Duodenal mucosa (tissue), 2 donors: ENCODE results near the gene PLCB4.

ENCODE experiments used
- H3K27ac ChIP-seq: one replicate; pipeline ENCODE4 v1.7.0; 2013; ENCODE audit warnings: low read depth, low read length
- H3K27me3 ChIP-seq, 2 donors: one replicate each; pipeline ENCODE4 v1.7.0; 2013; ENCODE audit warnings: low read length in 2 of 2, control low read depth in 1 of 2; ENCODE audit not compliant: insufficient read depth in 2 of 2, control insufficient read depth in 1 of 2
- H3K36me3 ChIP-seq, 2 donors: one replicate each; pipeline ENCODE4 v1.7.0; 2013; ENCODE audit warnings: low read length in 2 of 2, control low read depth in 1 of 2; ENCODE audit not compliant: insufficient read depth in 2 of 2, control insufficient read depth in 1 of 2
- H3K4me1 ChIP-seq, 2 donors: one replicate each; pipeline ENCODE4 v1.7.0; 2013; ENCODE audit warnings: low read length in 2 of 2, control low read depth in 1 of 2; ENCODE audit not compliant: insufficient read depth in 2 of 2, control insufficient read depth in 1 of 2
- H3K4me3 ChIP-seq, 2 donors: one replicate each; pipeline ENCODE4 v1.7.0; 2013; ENCODE audit warnings: low read length in 2 of 2, low read depth in 1 of 2
- H3K9ac ChIP-seq, 2 donors: one replicate each; pipeline ENCODE4 v1.7.0; 2013; ENCODE audit warnings: low read length in 2 of 2, low read depth in 1 of 2
- H3K9me3 ChIP-seq, 2 donors: one replicate each; pipeline ENCODE4 v1.7.0; 2013; ENCODE audit warnings: low read length in 2 of 2, control low read depth in 1 of 2; ENCODE audit not compliant: control insufficient read depth in 1 of 2

PLCB4 gene

GRCh38 chr20:9308056-9308455, 239.2 kb downstream of the PLCB4 start:
- Histone ChIP-seq H3K4me1 (no peaks in the 10 kb centered on the region), H3K27ac (no peak overlapping the region), H3K9me3 (no peaks in the 10 kb centered on the region), H3K36me3 (no peaks in the 10 kb centered on the region), H3K27me3 (no peaks in the 10 kb centered on the region), H3K4me3 (no peak overlapping the region), H3K9ac (no peak overlapping the region)

DNA sequence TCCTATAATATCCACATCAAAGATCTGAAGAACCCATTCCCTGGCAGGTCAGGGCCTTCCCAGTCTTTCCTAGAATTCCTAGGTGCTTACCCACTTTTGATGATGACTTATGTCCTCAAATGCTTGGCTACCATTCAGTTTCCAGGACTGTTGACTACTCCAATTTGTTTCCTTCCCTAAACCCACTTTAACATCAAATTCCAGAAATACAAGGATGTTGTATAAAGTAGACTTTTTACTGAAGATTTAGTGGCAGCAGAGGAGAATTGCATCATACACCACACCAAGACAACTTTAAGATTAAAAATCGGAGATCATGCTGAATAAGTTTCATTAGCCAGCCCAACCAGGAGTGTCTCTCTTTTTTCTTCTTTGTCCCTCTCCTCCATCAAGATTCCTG, 242.2 kb downstream of the PLCB4 start:
- H3K9ac ChIP-seq = no peak overlapping the region
- H3K36me3 ChIP-seq = no peaks in the 10 kb centered on the region
- H3K27me3 ChIP-seq = no peaks in the 10 kb centered on the region
- H3K27ac ChIP-seq = no peak overlapping the region
- no peak overlapping the region for H3K4me3 ChIP-seq
- no peaks in the 10 kb centered on the region for H3K4me1 ChIP-seq
- no peaks in the 10 kb centered on the region for H3K9me3 ChIP-seq

- Histone ChIP-seq H3K9ac (no peak overlapping the region), H3K27me3 (no peaks in the 10 kb centered on the region), H3K27ac (no peak overlapping the region), H3K4me3 (peak overlapping the region; percentile 27 to 48), H3K4me1 (peaks cover 5 to 13% of the 10 kb centered on the region in 2 donors), H3K36me3 (no peaks in the 10 kb centered on the region), H3K9me3 (no peaks in the 10 kb centered on the region)
Measured at GRCh38 chr20:9319687-9320384, 250.9 kb downstream of the PLCB4 start.

DNA sequence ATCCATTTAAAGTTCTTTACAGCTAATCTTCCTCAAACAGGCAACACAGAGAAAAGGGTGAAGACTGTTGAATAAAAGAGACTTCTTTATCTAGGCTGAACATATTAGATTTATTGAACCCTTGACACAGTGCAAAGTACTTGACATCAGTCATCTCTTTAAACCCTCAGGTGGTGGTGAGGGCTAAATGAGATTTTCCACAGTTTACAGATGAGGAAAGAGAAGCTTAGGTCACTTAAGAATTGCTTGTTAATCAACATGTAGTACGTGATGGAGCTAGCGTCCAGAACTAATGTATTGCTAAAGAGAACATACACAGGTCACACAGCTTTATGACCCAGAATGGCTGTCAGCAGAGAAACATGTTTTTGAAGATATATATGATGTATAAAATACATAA, 252.1 kb downstream of the PLCB4 start:
- Histone ChIP-seq H3K27ac (no peak overlapping the region), H3K27me3 (no peaks in the 10 kb centered on the region), H3K4me3 (no peak overlapping the region), H3K4me1 (peaks cover 5 to 13% of the 10 kb centered on the region in 2 donors), H3K36me3 (no peaks in the 10 kb centered on the region), H3K9me3 (no peaks in the 10 kb centered on the region), H3K9ac (no peak overlapping the region)

DNA sequence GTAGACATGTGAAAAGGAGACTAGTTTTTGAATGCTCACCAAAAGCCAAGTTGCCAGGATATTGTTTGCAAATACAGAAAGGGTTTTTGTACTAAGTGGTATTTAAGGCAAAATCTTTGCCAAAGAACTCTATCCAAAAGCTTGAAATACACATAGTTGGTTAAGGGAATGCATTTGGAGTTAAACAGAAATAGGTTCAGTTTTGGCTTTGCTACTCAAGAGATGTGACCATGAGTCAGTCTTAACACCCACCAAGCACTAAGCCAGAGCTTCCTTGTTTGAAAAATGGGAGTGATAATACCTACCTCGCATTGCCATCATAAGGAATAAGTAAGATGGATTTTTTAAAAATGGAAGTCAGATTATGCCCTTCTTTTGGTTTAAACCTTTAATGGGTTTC, 253.8 kb downstream of the PLCB4 start:
- Histone ChIP-seq H3K27ac (no peak overlapping the region), H3K36me3 (no peaks in the 10 kb centered on the region), H3K9ac (no peak overlapping the region), H3K9me3 (no peaks in the 10 kb centered on the region), H3K27me3 (no peaks in the 10 kb centered on the region), H3K4me3 (no peak overlapping the region), H3K4me1 (peaks cover 5 to 13% of the 10 kb centered on the region in 2 donors)

GRCh38 chr20:9323622-9324021, 254.7 kb downstream of the PLCB4 start:
- Histone ChIP-seq H3K36me3 (no peaks in the 10 kb centered on the region), H3K4me1 (peaks cover 5 to 13% of the 10 kb centered on the region in 2 donors), H3K4me3 (no peak overlapping the region), H3K9me3 (no peaks in the 10 kb centered on the region), H3K9ac (no peak overlapping the region), H3K27ac (no peak overlapping the region), H3K27me3 (no peaks in the 10 kb centered on the region)

DNA sequence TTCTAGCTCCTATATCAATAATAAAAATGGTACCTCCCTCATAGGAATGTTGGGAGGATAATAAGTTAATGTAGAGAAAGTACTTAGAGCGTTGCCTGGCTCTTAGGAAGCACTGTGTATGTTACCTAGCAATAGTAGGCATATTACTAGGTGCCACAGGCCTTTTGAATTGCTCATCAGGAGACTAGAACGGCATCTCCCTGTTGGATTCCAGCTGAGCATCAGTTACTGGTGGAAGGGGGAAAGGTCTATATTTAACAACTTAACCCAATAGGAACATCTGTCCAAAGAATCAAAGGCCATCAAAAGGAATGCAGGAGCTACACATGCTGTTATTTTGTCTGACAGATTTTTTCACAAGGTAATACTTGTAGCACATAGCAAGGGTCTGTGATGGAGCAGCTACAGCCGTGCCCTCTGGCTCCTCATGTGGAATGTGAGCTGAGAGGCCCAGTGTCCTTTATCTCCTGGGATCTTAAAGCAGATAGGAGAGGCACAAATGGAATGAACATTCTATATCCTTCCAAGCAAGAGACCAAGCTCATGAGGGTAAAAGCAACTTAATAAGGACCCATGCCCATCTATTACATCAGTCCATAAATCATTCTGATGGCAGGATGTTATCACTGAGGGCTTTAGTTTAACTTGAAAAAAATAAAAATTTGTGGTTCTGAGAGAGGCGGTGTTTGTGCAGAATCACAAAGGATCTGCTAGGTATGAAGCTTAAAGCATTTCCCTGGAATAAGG, 260.6 kb downstream of the PLCB4 start:
- no peak overlapping the region for H3K27ac ChIP-seq
- H3K9me3 ChIP-seq = no peaks in the 10 kb centered on the region

DNA sequence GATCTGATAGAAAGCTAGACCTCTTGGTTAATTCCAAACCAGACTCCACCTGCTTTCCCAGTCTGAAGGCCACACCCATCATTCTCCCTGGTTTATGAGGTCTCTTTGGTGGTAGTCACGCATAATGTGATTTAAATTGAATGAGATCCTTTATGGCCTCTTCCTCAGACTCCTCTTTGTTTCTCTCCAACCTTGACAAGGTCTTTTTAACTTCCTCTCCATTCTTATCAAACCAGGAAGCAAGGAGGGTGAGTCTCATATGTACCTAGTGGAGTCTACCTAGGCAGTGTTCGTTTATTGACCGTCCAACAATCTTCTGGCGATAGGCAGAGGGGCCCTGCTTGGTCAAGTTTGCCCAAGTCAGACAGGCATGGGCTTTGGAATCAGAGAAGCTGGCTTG, 261.3 kb downstream of the PLCB4 start:
- H3K9ac ChIP-seq = no peak overlapping the region
- no peaks in the 10 kb centered on the region for H3K9me3 ChIP-seq
- no peaks in the 10 kb centered on the region for H3K36me3 ChIP-seq
- H3K27ac ChIP-seq = no peak overlapping the region
- no peaks in the 10 kb centered on the region for H3K27me3 ChIP-seq
- H3K4me1 ChIP-seq = peaks cover 12 to 25% of the 10 kb centered on the region in 2 donors
- no peak overlapping the region for H3K4me3 ChIP-seq

More for the DNA sequence above, 260.6 kb downstream of the PLCB4 start:
- no peak overlapping the region for H3K4me3 ChIP-seq
- no peaks in the 10 kb centered on the region for H3K27me3 ChIP-seq
- H3K4me1 ChIP-seq = peaks cover 12 to 25% of the 10 kb centered on the region in 2 donors
- H3K9ac ChIP-seq = no peak overlapping the region
- H3K36me3 ChIP-seq = no peaks in the 10 kb centered on the region

GRCh38 chr20:9331707-9332435, 263.0 kb downstream of the PLCB4 start:
- H3K27me3 ChIP-seq = no peaks in the 10 kb centered on the region
- no peaks in the 10 kb centered on the region for H3K9me3 ChIP-seq
- no peak overlapping the region for H3K4me3 ChIP-seq
- peaks cover 12 to 25% of the 10 kb centered on the region in 2 donors for H3K4me1 ChIP-seq
- no peak overlapping the region for H3K27ac ChIP-seq
- H3K36me3 ChIP-seq = no peaks in the 10 kb centered on the region
- no peak overlapping the region for H3K9ac ChIP-seq
